GM18870 (cell line): ENCODE data around the gene CRYGB.
"Not testable (repeated sequence)": the region's sequence is repeated elsewhere in the genome, so short reads cannot be mapped to it uniquely, and the experiment has no call there.

Source experiments
- ATAC-seq: cut with Tn5 transposase; IDR thresholded peaks from one replicate; pipeline ENCODE4 v1.9.1; 2021; ENCODE audit warnings: moderate library complexity; ENCODE audit not compliant: unreplicated experiment

Gene CRYGB

DNA sequence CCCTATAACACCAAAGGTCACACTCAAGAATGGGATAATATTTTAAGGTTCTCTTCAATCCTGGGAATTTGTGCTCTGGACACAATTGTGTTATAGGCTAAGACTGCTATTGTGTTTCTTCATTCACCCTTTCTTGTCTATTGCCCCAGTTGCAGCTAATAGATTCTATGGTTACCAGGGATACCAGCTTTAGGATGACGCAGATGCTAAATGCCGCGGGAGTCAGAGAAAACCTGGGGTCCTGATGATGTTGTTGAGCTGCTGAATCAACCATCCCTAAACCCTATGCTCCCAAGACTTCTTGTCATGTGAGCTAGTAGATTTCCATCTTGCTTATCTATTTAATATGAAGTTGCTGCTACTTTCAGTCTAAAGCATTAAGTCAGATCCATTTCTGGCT is 27.0 kb downstream of the CRYGB start:
- no peak for ATAC-seq

GRCh38 chr2:208117390-208117789 is 28.6 kb downstream of the CRYGB start:
- ATAC-seq: not testable (repeated sequence)

DNA sequence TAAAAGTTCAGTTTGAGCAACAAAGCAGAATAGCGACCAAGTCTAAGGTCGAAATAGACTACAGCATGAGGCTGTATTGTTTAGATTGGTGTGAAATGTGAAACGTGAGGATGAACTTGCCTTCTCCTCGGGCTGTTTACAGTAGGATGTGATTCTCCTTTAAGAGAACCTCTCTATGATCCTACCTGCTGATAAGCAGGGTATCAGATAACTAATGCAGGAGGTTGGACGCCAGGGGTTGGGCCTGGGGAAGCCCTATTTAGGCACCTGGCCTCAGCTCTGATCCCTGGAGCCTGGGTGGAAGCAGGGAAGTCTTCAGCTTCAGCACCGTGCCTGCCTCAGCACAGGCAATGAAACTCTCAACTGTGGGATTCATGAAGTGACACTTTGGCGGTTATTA is 33.0 kb downstream of the CRYGB start:
- ATAC-seq: no peak

- not testable (repeated sequence) for ATAC-seq
These were observed 33.6 kb downstream of the CRYGB start for GRCh38 chr2:208112273-208112745.

DNA sequence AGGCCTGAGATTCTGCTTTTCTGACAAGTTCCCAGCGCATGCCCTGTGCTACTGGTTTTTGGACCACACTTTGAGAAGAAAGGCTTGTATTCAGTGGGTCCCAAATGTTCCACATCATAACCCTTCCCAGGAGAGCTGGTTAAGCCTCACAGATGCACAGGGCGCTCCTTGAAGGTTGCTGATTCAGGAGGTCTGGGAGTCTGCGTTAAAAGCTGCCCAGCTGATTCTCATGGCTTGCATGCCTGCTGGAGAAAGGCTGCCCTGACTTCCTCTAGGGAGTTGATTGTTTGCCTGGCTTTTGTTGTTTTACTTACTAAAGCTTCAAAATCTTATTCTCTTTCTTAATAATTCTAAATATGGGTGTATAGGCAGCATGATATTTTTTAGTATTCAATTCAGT is 42.3 kb downstream of the CRYGB start:
- no peak for ATAC-seq

DNA sequence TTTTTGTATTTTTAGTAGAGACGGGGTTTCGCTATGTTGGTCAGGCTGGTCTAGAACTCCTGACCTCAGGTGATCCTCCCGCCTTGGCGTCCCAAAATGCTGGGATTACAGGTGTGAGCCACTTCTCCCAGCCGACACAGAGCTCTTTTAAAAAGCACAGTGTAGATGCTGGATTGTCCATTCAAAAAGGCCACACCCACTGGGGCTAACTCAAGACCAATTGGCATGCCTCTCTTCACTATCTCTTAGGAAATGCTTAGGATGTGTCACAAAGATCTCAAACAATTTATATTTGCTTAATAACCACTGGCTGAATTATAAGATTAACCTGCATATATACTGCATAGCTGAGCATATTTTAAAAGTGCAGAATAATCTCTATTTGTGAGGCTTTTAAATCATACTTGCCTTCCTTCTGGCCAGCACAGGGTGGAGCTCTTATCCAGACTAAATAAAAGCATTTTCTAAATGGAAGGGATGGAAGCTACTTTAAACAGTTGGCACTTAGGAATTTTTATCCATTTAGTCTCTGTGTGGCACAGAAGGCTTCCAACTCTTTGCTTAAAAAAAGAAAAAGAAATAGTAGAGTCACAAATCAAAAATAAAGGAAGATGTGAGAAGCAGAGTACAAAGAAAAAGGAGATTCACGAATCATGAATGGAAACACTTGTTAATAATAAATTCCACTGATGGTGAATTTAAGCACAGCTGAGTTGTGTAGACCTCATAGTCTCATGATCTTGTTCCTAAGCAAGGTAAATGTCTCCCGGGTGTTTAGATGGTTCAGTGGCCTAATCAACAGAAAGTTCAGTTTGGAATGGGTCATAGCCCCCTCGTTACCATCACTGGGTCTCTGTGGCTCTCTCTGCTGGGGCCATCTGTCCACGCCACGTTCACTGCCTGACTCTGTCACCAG is 44.0 kb downstream of the CRYGB start:
- ATAC-seq: no peak

GRCh38 chr2:208099682-208100470 is 46.1 kb downstream of the CRYGB start:
- ATAC-seq: no peak

DNA sequence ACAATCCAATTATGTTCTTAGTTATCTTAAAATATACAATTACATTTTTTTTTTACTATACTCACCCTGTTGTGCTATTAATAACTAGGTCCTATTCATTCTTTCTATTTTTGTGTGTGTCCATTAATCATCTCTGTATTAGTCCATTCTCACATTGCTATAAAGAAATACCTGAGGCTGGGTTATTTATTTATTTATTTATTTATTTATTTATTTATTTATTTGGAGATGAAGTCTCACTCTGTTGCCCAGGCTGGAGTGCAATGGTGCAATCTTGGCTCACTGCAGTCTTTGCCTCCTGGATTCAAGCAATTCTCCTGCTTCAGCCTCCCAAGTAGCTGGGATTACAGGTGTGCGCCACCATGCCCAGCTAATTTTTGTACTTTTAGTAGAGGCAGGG is 47.3 kb downstream of the CRYGB start:
- ATAC-seq: not testable (repeated sequence)

- ATAC-seq: no peak
These were observed 47.7 kb downstream of the CRYGB start for GRCh38 chr2:208098267-208098666.

DNA sequence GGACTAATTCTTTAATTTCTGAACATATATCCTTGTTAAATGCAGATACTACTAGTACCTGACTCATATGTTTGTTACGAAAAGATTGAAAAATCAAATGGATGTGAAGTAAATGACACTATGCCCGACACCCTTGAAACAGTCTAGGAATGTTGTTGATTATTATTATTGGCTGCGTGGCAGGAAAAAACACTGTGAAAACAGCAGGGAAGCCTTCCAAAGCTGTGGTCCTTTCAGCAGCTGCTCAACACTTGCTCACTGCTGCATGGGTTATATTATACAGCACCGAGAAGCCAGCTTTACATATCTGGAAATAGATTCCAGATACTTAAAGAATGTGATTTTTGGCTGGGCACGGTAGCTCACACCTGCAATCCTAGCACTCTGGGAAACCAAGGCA is 48.2 kb downstream of the CRYGB start:
- ATAC-seq: no peak

DNA sequence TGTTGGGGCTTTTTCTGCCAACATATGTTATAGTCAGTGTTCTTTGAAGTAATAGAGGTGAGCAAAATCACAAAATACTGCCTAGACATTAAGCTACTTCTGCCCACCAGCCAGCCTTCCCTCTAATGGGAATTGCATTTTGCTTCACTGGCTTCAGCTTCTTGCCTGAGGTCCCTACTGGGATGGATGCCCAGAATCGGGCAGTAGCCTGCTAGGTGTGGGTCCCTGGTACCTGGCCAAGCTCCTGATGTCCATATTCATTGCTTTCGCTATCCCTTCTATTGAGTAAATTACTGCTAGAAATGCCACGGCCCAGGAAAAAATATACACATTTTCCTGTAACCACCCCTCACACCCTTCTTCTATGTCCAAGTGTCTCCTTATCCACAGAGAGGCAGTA is 48.6 kb downstream of the CRYGB start:
- no peak for ATAC-seq

DNA sequence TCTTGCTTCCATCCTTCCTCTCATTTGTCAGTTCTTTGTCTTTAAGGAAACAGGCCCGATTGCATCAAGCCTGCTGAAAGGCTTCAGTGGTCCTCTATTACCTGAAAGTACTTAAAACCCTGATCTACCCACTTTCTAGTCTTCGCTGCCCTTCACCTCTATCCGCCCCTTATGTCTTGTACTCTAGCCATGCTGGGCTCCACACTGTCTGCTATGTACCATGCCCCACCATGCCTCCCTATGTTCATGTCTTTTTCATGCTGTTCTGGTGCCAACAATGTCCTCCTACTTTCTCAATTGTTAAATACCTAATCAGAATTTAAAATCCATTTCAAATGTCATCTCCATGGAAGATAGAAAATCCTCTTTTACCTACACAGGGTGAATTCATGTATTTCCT is 49.9 kb downstream of the CRYGB start:
- ATAC-seq: no peak

GRCh38 chr2:208093128-208093527 is 52.8 kb downstream of the CRYGB start:
- no peak for ATAC-seq
